ENCODE data around the gene ASIC1. TPM values are rescaled to one million over a fixed set of nuclear protein-coding genes. Genes with fewer than 3 reads are reported as not detected.
A peak's percentile ranks its signal among the peaks of the same experiment; 100 is the strongest.

The ASIC1 gene
- total and polyA plus RNA-seq, 2 of the 13 experiments (the other 11 are each of a cell fraction or from before 2014, with no cell fraction given): 0.44 to 1.5 TPM

DNA sequence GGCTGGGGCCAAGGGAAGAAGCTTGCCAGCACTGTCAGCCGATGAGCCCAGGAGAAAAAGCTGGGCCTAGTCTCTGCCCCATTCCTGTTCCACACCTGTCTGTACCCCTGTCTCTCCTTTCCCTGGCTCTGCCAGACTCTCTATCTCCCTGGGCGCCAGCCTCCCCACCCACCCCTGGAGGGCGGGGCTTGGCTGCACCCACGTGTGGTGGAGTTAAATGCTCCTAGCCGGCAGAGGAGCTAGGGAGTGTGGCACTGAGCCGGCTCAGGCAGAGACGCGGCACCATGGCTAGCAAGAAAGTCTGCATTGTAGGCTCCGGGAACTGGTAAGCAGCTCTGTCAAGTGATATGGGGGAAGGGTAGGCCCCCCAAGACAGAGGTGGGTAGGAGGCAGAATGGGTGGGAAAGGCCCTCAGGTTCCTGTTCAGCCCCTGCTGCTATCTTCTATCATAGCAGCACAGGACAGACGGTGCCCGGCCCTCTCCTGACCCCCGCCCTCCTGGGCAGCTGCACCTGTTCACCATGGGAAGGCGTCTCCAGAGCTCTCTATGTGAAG lies 46.4 kb downstream of the ASIC1 start, which contains the start of gene GPD1 (continued):
- TF ChIP-seq JDP2 (CRISPR knock-in tag; IDR thresholded peaks at IDR 0.05; ENCODE audit: borderline replicate concordance) (no peak), KLF13 (CRISPR knock-in tag; IDR thresholded peaks at IDR 0.05) (no peak), ERF (CRISPR knock-in tag; IDR thresholded peaks at IDR 0.05) (no peak), DMAP1 (CRISPR knock-in tag; IDR thresholded peaks at IDR 0.05) (0 out of 2 replicates have a peak, but pooled peaks have one; percentile 47), POLR2AphosphoS5 (IDR thresholded peaks at IDR 0.05; ENCODE audit: low read depth, low read length) (peak; percentile 51; the same call in 1 of the 2 replicates), GATA4 (IDR thresholded peaks at IDR 0.05; ENCODE audit: borderline replicate concordance, low read depth) (no peak), ZKSCAN5 (CRISPR knock-in tag; IDR thresholded peaks at IDR 0.05) (0 out of 2 replicates have a peak, but pooled peaks have one; percentile 18), ELF3 (CRISPR knock-in tag; IDR thresholded peaks at IDR 0.05) (no peak), POLR2A (IDR thresholded peaks at IDR 0.05; ENCODE audit: insufficient read depth in 1 of 2, low read depth in 2 of 2, low read length in 2 of 2) (peak in 1 of 2 experiments; percentile 87; a peak in 2 of 4 replicates), RBM39 (IDR thresholded peaks at IDR 0.05; ENCODE audit: low read depth, low read length, poor library complexity, severe bottlenecking) (no peak), ZNF607 (CRISPR knock-in tag; IDR thresholded peaks at IDR 0.05; ENCODE audit: borderline replicate concordance) (peak; percentile 78; the same call in 1 of the 2 replicates), PLRG1 (conservative IDR thresholded peaks at IDR 0.05) (no peak), ZNF546 (CRISPR knock-in tag; conservative IDR thresholded peaks at IDR 0.05) (no peak), MYNN (CRISPR knock-in tag; IDR thresholded peaks at IDR 0.05; ENCODE audit: low read depth) (peak; percentile 74; the same call in 1 of the 2 replicates), MED8 (CRISPR knock-in tag; IDR thresholded peaks at IDR 0.05; ENCODE audit: insufficient replicate concordance) (no peak), TCF7 (IDR thresholded peaks at IDR 0.05; ENCODE audit: low read depth) (no peak), SAFB2 (CRISPR knock-in tag; IDR thresholded peaks at IDR 0.05; ENCODE audit: borderline replicate concordance, low read depth) (no peak), HMG20A (CRISPR knock-in tag; IDR thresholded peaks at IDR 0.05; ENCODE audit: borderline replicate concordance) (0 out of 2 replicates have a peak, but pooled peaks have one; percentile 12), NAIF1 (CRISPR knock-in tag; IDR thresholded peaks at IDR 0.05; ENCODE audit: borderline replicate concordance) (no peak), ZNF441 (CRISPR knock-in tag; IDR thresholded peaks at IDR 0.05; ENCODE audit: borderline replicate concordance) (no peak), ZNF749 (CRISPR knock-in tag; IDR thresholded peaks at IDR 0.05; ENCODE audit: borderline replicate concordance) (no peak)
- TF ChIP-seq, protein P1, sequence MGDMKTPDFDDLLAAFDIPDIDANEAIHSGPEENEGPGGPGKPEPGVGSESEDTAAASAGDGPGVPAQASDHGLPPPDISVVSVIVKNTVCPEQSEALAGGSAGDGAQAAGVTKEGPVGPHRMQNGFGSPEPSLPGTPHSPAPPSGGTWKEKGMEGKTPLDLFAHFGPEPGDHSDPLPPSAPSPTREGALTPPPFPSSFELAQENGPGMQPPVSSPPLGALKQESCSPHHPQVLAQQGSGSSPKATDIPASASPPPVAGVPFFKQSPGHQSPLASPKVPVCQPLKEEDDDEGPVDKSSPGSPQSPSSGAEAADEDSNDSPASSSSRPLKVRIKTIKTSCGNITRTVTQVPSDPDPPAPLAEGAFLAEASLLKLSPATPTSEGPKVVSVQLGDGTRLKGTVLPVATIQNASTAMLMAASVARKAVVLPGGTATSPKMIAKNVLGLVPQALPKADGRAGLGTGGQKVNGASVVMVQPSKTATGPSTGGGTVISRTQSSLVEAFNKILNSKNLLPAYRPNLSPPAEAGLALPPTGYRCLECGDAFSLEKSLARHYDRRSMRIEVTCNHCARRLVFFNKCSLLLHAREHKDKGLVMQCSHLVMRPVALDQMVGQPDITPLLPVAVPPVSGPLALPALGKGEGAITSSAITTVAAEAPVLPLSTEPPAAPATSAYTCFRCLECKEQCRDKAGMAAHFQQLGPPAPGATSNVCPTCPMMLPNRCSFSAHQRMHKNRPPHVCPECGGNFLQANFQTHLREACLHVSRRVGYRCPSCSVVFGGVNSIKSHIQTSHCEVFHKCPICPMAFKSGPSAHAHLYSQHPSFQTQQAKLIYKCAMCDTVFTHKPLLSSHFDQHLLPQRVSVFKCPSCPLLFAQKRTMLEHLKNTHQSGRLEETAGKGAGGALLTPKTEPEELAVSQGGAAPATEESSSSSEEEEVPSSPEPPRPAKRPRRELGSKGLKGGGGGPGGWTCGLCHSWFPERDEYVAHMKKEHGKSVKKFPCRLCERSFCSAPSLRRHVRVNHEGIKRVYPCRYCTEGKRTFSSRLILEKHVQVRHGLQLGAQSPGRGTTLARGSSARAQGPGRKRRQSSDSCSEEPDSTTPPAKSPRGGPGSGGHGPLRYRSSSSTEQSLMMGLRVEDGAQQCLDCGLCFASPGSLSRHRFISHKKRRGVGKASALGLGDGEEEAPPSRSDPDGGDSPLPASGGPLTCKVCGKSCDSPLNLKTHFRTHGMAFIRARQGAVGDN (CRISPR knock-in tag; IDR thresholded peaks at IDR 0.05): peak; percentile 68
- TF ChIP-seq, protein P2, sequence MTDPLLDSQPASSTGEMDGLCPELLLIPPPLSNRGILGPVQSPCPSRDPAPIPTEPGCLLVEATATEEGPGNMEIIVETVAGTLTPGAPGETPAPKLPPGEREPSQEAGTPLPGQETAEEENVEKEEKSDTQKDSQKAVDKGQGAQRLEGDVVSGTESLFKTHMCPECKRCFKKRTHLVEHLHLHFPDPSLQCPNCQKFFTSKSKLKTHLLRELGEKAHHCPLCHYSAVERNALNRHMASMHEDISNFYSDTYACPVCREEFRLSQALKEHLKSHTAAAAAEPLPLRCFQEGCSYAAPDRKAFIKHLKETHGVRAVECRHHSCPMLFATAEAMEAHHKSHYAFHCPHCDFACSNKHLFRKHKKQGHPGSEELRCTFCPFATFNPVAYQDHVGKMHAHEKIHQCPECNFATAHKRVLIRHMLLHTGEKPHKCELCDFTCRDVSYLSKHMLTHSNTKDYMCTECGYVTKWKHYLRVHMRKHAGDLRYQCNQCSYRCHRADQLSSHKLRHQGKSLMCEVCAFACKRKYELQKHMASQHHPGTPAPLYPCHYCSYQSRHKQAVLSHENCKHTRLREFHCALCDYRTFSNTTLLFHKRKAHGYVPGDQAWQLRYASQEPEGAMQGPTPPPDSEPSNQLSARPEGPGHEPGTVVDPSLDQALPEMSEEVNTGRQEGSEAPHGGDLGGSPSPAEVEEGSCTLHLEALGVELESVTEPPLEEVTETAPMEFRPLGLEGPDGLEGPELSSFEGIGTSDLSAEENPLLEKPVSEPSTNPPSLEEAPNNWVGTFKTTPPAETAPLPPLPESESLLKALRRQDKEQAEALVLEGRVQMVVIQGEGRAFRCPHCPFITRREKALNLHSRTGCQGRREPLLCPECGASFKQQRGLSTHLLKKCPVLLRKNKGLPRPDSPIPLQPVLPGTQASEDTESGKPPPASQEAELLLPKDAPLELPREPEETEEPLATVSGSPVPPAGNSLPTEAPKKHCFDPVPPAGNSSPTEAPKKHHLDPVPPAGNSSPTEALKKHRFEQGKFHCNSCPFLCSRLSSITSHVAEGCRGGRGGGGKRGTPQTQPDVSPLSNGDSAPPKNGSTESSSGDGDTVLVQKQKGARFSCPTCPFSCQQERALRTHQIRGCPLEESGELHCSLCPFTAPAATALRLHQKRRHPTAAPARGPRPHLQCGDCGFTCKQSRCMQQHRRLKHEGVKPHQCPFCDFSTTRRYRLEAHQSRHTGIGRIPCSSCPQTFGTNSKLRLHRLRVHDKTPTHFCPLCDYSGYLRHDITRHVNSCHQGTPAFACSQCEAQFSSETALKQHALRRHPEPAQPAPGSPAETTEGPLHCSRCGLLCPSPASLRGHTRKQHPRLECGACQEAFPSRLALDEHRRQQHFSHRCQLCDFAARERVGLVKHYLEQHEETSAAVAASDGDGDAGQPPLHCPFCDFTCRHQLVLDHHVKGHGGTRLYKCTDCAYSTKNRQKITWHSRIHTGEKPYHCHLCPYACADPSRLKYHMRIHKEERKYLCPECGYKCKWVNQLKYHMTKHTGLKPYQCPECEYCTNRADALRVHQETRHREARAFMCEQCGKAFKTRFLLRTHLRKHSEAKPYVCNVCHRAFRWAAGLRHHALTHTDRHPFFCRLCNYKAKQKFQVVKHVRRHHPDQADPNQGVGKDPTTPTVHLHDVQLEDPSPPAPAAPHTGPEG (CRISPR knock-in tag; IDR thresholded peaks at IDR 0.05): no peak

Measured in HepG2 (cell line).